Cardiac fibroblast (primary cell): ENCODE results near the gene PTP4A1.

ENCODE experiments used
- DNase-seq, 2 donors: peaks; one replicate each; pipeline versions ENCODE4 v3.0.0 to v3.0.0-alpha.2; 2010; ENCODE audit warnings: low read depth in 2 of 2
- H3K4me3 ChIP-seq, 2 donors: replicated peaks in 1 of 2; 1 replicate in 1 of 2; 2 replicates in 1 of 2; pipeline ENCODE4 v1.5.1; 2011; ENCODE audit warnings: low read depth in 2 of 2, low read length in 2 of 2, mild to moderate bottlenecking in 2 of 2, moderate library complexity in 1 of 2
- CTCF ChIP-seq: IDR thresholded peaks from one replicate; pipeline ENCODE4 v1.5.1; 2011; ENCODE audit warnings: low read depth, mild to moderate bottlenecking, low read length, inconsistent platforms

The PTP4A1 gene

GRCh38 chr6:63565727-63566596, 6.3 kb upstream of the PTP4A1 start:
- TF ChIP-seq CTCF: no peak
- no peak overlapping the region for H3K4me3 ChIP-seq
- DNase-seq: peak in 1 of 2 donors; percentile 94

GRCh38 chr6:63567966-63568365, 4.3 kb upstream of the PTP4A1 start:
- DNase-seq: no peak
- TF ChIP-seq CTCF: no peak
- no peak overlapping the region for H3K4me3 ChIP-seq

- peak overlapping the region; percentile 38 to 60 for H3K4me3 ChIP-seq
- TF ChIP-seq CTCF: no peak
- DNase-seq: peak; percentile 80 to 95
These were observed 778 bp upstream of the PTP4A1 start for GRCh38 chr6:63571361-63572043.

- peak overlapping the region; percentile 89 to 96 for H3K4me3 ChIP-seq
- DNase-seq: no peak
- no peak for TF ChIP-seq CTCF
These were observed 431 bp downstream of the PTP4A1 start for GRCh38 chr6:63572747-63573075.

- TF ChIP-seq CTCF: no peak
- peak overlapping the region; percentile 89 to 96 for H3K4me3 ChIP-seq
- DNase-seq: peak; percentile 66 to 81
These were observed 1.0 kb downstream of the PTP4A1 start for GRCh38 chr6:63573076-63573898.

- DNase-seq: peak; percentile 71 to 74
These were observed 1.7 kb downstream of the PTP4A1 start for GRCh38 chr6:63573899-63574553.

More at GRCh38 chr6:63573899-63574553, 1.7 kb downstream of the PTP4A1 start:
- H3K4me3 ChIP-seq: peak overlapping the region; percentile 89 to 96
- TF ChIP-seq CTCF: peak; percentile 61
